ENCODE measurements around the gene CHKB.
A peak's percentile ranks its signal among the peaks of the same experiment; 100 is the strongest.
"Not testable (repeated sequence)": the region's sequence is repeated elsewhere in the genome, so short reads cannot be mapped to it uniquely, and the experiment has no call there.

The CHKB gene

DNA sequence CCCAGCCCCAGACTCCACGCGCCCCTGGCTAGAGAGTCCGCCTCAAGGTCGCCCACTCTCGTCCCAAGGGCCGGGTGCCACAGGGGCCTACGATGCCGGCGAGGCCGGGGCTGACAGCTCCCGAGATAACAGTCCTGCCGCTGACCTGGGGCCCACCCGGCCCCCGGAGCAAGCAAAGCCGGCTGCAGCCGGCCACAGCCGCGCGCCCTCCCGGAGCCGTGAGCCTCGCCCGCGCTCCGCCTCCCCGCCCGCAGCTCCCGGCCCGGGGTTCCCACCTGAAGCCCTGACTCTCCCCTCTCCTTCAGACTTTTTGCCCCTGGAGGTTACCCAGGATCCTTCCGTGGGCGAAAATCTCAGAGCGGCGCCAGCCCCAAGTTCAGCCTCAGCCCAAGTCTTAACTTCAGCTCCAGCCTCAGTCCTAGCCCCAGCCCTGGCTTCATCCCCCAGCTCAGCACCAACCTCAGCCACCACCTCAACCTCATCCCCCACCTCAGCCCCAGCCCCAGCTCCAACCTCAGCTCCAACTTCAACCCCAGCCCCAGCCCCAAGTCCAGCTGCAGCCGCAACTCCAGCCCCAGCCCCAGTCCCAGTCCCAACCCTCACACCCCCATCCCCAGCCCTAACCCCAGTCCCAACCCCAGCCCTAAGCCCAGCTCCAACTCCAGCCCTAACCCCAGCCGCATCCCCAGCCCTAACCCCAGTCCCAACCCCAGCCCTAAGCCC is 35.2 kb downstream of the CHKB start:
- no peak for DNase-seq

DNA sequence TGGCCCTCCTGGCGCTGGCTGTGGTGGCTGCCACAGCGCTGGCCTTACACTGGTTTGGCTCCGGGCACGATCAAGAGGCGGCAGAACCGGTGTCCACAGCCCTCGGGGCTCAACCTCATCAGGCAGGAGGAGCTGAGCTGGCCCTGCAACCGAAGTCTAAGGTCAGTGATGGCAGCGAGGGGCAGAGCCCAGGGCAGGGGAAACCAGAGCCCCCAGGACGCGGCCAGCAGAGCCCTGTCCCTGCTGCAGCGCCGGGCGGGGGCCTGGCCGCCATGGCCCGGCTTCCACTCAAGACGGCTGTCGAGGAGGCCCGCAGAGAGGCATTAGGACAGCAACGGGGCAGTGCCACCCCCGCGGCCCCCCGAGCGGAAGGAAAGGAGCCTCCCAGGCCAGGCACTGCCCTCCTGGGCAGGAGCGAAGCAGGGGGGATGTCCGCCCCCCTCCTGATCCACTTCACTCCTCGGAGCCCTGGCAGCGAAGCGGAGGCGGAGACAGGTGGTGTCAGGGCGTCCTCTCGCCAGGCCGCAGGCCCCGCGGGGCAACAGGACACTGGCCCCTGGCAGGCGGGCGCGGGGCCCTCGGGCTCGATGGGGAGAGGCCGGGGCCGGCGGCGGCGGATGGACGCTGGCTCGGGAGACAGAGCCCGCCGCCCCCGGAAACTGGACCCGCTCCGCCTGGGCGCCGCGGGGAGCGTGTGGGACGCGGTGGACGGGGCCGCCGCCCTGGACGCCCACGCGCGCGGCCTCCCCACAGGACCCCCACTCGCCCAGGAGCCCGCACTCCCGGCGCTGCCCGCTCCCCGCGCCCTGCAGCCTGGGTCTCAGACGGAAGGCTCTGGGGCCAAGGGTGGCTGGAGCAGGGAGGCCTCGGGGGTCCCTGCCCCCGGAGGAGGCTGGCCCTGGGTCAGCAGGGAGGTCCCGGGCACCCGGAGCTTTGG is 36.1 kb downstream of the CHKB start:
- DNase-seq, result no peak

DNA sequence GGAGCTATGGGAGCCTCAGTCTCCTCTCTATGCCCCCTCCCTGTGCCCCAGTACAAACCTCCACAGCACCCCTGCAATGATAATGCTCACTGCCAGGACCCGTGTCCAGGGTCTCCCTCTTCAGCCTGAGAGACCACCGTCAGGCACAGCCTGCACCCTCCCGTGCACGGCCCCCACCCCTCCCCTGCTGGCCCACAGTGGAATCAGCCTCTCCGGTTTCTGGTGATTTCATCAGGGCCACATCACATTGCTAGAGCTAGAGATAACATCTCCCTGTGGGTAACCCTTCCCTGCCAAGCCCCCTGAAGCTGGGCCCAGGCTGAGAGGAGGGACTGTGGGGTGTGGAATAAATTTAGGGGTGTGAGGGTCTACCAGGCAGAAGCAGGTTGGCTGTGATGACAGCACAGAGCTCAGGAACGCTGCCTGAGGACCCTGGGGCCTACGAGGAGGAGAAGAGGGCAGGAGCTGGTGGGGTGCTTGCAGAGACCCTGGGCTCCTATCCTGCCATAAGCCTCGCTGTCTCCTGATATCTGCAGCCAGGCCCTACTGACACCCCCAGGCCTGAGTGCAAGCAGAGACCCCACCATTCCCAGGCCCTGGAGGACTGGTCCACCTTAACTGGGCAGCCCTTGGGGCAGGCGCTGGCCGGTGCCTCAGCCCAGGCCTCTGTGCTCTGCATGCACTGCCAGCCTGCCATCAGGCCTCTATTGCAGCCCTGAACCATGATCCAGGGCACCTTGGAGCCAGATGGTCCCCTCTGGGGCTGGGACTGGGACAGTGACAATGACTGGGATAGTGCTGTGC is 36.9 kb downstream of the CHKB start, which contains the start of gene KLHDC7B:
KLHDC7B (plus strand) TSS at position 378 of the 804 bp plus-strand sequence; CDS start at position 723, 345 bp downstream.
- no peak for DNase-seq

DNA sequence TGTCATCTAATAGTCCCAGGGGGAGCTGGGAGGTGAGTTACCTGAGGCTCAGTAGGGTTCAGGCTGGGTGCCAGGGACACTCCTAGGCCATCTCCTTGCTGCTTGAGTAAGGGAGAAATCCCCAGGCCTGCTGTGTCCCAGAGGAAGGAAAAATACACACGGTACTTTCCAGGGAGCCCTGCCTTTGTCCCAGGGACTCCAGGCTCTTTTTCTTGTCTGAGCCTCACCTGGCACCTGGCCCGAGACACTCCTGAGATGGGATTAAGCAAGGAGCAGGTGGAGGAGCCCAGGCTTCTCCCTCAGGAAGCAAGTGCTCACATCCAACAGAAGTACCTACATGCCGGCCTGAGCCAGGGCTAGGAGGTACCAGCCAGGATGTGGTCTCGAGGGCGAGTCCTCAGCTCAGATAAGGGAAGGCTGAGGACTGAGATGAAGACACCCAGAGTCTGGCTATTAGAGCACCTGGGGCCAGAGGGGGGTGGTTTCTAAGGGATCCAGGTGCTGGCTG is 37.8 kb downstream of the CHKB start:
- DNase-seq, result no peak

DNA sequence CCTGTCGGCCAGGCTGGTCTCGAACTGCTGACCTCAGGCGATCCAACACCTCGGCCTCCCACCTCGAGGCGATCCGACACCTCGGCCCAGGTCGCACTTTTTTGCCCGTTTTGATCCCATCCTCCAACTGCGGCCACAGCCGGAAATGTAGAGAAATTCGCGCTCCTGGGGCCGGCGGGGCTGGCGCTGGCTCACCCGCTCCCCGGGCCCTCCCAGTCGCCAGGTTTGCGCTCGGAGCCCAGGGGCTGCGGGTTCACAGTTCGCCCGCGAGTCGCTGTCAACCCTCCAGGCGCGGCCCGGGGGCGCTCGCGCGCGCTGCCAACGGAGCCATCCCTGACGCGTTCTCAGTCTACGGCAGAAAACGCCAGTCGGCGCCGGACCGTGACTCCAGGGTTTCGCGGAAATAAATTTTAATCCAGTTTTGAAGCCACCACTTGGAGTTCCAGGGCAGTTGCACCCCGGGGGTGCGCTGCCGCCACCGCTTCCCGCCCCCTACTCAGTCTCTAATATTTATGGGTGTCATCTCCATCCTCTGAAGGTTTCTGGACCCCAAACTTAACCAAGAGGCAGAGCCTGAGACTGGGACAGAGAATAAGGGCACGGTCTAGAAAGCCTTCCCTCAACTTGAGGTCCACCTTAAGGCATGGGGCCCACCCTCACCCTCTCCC is 38.4 kb downstream of the CHKB start:
- no peak for DNase-seq

DNA sequence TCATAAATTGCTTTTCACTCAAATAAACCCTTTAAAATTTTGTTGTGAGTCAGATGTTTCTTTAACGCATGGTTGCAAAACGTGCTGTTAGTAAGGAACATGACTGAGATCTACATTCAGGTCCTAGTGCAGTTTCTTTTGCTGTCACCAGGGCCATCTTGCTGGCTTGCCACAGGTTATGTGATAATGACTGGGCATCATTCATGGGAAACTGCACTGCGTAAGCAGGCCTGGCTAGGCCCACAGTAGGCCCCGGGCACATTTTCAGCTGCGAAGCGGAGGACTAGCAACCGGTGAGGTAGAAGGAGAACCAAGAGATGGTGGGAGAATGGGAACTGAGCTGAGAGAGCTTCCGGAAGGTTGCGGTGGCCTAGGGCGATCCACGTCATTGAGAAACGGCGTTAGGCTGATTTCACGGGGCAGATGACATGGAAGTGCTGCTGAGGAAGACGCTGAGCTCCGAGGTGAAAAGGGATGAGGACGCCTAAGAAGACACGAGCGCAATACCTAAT is 40.2 kb downstream of the CHKB start:
- no peak for DNase-seq

DNA sequence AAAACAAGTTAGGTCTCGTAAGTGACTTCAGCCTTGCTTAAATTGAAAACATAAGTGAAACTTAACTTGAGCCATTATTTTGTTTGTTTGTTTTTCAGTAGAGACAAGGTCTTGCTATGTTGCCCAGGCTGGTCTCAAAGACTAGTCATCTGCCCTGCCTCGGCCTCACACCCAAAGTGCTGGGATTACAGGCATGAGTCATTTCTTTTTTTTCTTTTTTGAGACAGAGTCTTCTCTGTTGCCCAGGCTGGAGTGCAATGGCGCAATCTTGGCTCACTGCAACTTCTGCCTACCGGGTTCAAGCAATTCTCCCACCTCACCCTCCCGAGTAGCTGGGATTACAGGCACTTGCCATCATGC is 41.0 kb downstream of the CHKB start:
- not testable (repeated sequence) for DNase-seq

DNA sequence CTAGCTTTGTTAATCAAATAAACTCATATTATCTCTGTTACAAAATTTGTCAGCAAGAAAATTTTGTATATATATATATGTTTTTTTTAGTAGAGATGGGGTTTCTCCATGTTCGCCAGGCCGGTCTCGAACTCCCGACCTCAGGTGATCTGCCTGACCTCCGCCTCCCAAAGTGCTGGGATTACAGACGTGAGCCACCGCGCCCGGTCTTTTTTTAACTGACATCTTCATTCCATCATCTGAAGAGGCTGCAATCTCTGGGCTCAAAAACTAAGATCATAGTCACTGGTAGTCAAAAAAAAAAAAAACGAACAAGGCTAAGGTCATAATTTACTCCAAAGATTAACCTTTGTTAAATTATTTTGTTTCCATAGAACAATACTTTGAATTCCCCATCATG is 42.3 kb downstream of the CHKB start:
- DNase-seq, result no peak

DNA sequence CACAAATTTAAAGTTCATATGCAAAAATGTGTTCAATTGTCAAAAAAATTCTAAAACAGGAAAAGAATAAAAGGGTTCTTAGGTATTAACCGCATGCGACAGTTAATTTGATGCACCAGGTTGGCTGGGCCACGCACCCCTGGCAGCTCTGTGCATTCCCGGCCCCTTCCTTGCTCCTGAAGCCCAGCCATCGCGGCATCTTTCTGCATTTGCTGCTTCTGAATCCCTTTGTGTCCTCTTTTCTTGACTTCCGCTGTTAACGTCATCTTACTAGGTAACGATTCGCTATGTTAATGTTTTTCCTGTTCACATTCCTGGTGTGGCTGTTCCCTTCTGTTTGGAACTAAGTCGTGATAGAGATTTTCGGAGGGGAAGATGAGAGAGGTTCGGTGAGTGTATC is 44.9 kb downstream of the CHKB start:
- no peak for DNase-seq

DNA sequence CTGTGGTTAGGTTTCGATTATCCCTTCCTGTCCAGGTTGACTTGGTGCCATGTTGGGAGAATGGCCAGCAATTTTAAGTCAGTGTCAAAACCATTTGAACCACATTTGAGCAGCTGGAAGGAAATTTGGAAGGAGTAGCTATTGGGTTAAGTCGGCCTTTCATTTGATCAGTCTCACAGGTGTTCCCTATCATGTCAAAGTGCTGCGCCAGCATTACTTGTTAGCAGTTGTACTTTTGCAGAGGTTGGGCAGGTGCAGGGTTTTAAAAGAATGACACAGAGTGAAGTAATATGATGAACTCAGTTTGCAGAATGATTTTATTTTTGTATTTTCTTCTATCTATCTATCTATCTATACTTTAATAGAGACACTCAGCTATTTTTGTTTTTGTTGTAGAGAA is 46.4 kb downstream of the CHKB start:
- DNase-seq, result no peak

DNA sequence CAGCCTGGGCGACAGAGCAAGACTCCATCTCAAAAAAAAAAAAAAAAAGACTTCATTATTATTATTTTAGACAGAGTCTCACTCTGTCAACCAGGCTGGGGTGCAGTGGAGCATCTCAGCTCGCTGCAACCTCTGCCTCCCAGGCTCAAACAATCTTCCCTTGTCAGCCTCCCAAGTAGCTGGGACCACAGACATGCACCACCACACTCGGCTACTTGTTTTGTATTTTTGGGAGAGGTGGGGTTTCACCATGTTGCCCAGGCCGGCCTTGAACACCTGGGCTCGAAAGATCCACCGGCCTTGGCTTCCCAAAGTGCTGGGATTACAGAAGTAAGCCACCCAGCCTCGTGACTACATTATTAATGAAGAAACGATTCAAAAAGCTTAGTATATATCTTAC is 47.5 kb downstream of the CHKB start:
- DNase-seq, result no peak

DNA sequence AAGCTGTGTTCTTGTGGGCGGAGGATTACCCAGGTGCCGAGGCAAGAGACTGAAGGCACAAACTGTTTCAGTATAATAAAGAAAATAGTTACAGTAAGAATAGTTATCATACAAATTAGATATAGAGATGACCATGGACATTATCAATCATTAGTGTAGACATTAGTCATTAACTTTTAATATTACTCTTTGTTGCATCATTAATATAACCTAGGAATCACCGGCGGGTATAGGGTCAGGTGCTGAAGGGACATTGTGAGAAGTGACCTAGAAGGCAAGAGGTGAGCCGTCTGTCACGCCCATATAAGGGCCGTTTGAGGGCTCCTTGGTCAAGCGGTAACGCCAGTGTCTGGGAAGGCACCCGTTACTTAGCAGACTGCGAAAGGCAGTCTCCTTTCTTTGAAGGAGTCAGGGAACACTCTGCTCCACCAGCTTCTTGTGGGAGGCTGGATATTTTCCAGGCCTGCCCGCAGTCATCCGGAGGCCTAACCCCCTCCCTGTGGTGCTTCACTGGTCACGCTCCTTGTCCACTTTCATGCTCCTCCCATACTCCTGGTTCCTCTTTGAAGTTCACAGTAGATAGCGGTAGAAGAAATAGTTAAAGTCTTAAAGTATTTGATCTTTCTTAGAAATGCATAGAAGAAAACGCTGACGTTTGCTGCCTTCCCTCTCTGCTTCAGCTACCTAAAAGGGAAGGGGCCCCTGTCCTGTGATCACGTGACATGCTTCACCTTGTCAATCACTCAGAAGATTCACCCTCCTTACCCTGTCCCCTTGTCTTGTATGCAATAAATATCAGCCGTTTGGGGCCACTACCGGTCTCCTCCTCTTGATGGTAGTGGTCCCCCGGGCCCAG is 48.6 kb downstream of the CHKB start:
- DNase-seq, result not testable (repeated sequence)

DNA sequence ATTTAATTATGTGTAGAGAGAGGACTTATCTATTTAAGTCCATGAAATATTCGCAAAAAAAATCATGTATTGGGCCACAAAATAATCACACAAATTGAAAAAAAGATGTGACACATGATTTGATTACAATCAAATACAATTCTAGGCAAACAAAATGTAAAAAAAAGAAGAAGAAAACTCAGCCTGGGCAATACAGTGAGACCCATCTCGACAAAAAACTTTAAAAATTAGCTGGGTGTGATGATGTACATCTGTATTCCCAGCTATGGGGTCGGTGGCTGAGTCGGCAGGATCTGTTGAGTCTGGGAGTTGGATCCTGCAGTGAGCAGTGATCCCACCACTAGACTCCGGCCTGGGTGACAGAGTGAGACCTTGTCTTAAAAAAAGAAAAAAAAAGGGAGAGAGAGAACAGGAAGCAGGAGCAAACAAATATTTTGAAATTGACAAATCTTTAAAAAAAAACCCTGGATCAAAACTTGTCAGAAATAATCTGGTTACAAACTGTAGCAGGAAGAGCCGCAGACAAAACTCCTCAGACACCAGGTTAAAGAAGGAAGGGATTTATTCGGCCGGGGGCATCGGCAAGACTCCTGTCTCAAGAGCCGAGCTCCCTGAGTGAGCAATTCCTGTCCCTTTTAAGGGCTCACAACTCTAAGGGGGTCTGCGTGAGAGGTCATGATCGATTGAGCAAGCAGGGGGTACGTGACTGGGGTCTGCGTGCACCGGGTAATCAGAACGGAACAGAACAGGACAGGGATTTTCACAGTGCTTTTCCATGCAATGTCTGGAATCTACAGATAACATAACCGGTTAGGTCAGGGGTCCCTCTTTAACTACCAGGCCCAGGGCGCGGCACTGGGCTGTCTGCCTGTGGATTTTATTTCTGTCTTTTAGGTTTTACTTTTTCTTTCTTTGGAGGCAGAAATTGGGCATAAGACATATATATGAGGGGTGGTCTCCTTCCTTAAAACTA is 49.5 kb downstream of the CHKB start:
- DNase-seq, result no peak

DNA sequence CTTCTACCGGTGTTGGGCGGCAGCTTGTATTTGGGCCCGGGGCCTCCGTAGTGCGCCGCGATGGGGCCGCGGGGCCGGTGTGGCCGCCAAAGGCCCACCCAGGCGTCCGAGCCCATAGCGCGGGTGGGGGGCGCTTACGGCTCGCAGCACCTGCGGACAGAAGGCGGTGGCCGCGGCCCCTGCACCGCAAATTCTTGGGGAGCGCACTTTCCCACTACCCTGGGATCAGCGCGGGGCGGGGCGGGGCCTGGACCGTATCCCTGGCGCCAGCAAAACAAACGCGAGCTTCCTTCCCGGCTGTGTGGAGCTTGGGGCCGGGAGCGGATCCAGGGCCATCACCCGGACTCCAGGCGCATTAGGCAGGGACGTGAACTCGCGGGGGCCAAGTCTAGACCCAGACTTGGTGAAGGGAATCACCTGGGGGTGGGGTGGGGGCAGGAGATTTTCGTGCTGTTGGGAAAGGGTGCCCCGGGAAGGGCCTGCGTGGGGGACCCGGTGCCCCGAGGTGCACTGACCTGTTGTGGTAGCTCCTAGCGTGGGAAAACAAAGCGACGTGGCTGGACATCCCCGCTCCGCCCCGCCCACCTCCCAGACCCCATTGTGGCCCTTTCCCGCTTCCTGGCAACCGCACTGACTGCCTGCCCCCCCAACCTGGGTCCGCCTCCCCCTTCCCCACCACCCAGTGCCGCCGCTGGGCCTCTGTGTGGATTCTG is 50.5 kb downstream of the CHKB start:
- peak; percentile 85 for DNase-seq

DNA sequence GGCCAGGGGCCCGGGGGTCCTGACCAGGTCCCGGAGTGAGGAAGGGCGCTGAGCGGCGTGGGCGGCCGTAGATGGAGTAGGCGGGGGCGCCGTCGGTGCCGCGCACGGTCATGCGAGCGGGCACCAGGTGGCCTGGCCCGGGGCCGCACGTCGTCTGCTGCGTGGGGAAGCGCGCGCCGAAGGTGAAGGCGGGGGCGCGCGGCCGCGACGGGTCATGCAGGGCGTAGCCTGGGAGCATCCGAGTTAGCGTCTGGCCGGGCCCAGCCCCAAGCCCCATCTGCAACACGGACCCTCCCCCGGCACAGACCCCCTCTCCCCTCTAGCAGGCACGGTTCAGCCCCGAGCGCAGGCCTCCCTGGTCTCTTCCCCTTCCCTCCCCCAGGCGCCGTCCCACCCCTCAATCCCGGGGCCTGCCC is 51.1 kb downstream of the CHKB start:
- DNase-seq, result no peak

DNA sequence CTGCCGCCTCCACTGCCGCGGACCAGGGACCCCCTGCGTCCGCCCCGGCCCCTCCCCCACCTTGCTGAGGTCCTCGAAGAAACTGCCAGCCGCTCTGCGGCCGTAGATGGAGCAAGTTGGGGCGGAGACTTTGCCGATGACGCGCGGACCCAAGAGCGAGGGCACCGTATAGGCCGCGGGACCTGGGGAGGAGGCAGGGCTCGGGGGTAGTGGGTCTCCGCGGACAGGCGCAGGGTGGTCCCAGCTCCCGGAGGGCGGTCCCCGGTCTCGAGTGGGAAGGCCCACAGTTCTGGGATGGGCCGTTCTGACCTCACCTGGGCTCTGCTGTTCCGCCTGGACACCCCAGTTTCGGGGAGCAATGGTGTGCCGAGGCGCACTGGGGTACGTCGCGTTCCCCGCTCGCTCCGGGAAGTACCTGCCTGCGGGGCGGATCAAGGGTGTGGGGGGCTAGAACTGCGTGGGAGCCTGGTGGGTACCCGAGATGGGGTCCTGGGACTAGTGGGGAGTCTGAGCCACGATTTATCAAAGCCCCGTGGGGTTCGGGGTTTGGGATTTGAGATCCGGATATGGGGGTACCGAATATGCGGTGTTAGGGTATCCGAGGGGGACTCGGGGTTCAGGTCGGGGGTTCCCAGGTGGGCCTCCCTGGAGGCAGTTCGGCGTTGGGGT is 51.6 kb downstream of the CHKB start:
- DNase-seq, result no peak

DNA sequence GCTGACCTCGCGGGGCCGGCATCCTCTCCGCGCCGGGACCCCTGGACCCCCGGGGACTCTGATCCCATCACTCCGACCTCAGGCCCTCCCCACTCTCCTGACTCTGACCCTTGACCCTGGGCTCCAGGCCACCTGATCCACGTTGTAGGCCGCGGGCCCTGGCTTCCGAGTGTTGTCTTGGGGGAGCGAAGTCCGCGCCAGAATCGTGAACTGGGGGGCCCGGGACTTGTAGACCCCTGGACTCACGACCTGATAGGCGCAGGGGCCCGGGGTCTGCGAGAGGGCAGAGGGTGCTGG is 52.1 kb downstream of the CHKB start:
- peak; percentile 72 for DNase-seq

DNA sequence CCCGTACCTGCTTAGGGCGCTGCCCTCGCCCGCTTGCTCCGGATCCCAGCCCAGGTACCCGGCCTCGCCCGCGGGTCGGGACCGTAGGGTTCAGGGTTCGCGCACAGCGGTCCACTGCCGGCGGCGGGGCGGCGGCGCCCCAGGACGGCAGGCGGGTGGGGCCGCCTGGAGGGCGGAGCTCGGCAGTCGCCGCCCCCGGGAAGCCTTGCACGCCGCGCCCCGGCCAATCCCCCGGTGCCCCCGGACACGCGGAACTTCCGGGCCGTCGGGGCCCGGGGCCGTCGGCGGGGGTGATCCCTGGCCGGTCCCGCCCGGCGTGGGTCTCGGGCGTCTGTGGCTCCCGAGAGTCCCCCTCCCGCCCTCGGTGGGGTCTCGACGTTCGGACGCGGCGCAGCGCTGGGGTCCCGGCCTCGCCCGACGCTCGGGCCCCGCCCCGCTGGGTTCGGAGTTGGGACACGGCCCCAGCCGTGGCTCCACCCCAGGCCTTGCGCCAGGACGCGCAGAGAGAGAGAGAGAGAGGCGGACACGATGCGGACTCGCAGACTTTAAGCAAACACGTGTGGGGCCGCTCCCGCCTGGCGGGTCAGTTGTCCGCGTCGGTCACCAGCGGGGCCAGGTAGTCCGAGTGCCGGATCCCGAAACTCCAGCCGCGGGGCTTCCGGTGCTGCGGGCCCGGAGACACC is 52.6 kb downstream of the CHKB start, which contains the start of gene TYMP:
TYMP (minus strand) TSS at position 116 of the 683 bp plus-strand sequence. CDS start 303 bp downstream, outside the sequence.
- DNase-seq, result peak; percentile 79

All from right forelimb (tissue), 1 donor.